Hematopoietic multipotent progenitor cell treated with erythropoietin and hydrocortisone succinate and interleukin-3 and kit ligand, for 8 days (in vitro differentiated cells): ENCODE results near the gene TOP1.
A peak's percentile ranks its signal among the peaks of the same experiment; 100 is the strongest.

Experiments used
- DNase-seq: peaks from one replicate; pipeline ENCODE4 v3.0.0-alpha.2; 2015

TOP1 gene

GRCh38 chr20:41058674-41059635, 30.3 kb downstream of the TOP1 start:
- no peak for DNase-seq

DNA sequence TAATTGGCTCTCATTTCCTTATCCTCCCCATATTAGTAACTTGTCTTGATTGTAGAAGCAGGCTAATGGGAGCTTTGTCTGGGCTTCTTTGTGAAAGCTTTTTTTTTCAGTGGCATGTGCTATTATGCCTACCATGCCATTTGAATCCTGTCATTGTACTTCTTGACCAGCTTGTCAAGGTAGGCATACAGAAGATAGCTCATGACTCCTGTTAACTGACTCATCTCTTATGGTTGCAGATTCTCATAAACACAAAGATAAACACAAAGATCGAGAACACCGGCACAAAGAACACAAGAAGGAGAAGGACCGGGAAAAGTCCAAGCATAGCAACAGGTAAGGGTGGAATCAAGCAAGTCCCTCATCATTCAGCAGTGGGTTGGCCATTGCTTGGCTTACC, 32.5 kb downstream of the TOP1 start:
- DNase-seq: no peak

DNA sequence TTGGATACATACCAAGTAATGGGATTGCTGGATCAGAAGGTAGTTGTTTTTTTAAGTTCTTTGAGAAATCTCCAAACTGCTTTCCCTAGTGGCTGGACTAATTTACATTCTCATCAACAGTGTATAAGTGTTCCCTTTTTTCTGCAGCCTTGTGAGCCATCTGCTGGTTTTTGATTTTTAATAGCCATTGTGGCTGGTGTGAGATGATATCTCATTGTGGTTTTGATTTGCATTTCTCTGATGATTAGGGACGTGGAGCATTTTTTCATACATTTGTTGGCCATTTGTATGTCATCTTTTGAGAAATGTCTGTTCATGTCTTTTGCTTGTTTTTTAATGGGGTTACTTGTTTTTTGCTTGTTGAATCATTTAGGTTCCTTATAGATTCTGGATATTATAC, 34.8 kb downstream of the TOP1 start:
- peak; percentile 54 for DNase-seq

DNA sequence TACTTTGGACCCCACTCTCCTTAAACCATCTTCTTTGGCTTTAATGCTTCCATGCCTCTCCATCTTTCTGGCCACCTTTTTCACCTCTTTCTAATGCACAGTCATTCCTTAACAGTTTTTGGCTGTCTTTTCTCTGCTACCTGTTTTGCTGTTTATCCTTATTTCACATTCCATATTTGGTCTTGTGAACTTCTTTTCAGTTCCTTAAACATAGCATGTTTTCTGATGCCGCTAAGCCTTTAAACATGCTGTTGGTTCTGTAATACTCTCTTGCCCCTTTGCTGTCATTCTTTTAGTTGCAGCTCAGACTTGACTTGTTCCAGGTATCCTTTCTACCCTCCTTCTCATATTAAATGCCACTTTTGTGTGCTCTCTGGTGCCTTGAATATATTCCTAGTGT, 35.8 kb downstream of the TOP1 start:
- no peak for DNase-seq

GRCh38 chr20:41065716-41066115, 37.1 kb downstream of the TOP1 start:
- no peak for DNase-seq

DNA sequence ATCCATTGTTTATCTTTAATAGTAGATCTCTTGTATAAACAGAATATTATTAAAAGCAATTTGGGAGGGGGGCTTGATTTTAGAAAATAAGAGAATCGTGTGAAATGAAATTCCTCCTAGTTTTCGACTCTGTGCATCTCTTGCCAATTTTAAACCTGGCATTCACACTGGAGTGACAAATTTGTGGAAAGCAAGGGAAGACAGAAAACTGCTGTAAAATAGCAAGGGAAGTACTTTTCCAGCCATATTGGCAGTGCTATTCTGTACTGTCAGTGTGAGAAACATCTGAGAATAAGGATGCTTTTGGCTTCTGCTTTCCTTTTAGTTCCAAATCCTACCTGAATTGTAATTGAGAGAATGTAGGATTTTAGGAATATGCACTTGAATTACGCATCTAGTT, 40.2 kb downstream of the TOP1 start:
- no peak for DNase-seq

DNA sequence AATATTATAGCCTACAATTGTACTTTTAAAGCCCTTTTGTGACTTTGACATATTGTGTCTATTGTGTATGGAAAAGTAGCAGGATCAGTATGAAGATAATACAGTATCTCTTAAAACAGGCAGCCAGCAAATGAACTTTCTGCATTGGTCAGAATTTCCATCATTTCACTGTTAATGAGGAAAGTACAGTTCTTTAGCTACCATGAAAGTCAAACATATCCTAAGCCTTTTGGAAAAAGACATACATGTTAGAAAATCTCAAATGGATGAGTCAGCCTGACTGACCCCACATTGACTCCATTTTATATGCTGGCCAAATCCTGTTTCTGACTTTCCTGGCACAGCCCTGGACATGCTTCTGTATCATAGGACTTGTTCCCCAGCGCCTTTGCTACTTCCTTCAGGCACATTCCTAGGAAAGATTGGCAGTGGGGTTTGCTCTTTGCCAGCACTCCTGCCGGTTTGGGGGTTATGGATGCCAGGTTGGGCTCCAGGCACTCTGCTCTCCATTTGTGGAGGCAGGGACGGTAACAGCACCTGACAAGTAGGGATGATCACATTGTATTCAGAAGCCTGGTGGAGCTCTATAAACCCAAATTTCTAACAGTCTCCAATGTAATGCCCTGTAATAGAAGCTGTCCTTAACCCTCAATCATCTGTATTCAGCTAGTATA, 43.7 kb downstream of the TOP1 start:
- peak; percentile 42 for DNase-seq

- peak; percentile 79 for DNase-seq
These were observed 44.3 kb downstream of the TOP1 start for GRCh38 chr20:41072915-41073314.

DNA sequence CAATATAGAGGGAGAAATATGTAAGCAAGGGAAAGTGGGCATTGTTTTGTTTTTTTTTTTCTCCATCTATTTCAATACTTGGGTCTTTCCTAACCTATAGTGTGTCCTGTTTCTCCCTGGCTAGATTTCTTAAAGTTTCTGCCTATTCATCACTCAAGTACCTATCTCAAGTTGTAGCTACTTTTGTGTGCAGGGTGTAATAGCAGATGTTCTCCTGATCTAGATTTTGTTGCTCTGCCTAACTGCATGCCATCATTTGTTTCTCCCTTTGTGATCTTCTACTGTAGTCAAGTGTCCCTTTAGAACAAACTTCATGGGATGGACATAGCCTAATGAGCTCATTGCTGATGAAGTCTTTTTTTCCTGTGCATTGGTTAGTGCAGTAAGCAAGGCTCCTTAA, 45.8 kb downstream of the TOP1 start:
- DNase-seq: peak; percentile 46

DNA sequence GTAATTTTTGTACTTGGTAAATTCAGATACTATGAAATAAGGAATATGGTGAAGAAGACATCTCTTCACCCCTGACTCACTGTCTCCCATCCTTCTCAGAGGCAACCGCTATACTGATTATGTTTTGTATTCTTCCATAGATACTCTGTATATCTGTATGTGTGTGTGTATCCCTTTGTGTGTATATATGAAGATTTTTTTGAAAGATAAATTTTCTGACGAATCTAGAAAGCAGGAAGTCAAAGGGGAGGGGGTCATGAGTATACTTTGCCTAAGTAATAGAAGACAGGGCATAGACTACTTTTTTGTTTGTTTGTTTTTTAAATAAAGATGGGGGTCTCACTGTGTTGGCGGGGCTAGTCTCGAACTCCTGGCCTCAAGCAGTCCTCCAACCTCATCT, 48.2 kb downstream of the TOP1 start:
- DNase-seq: no peak

DNA sequence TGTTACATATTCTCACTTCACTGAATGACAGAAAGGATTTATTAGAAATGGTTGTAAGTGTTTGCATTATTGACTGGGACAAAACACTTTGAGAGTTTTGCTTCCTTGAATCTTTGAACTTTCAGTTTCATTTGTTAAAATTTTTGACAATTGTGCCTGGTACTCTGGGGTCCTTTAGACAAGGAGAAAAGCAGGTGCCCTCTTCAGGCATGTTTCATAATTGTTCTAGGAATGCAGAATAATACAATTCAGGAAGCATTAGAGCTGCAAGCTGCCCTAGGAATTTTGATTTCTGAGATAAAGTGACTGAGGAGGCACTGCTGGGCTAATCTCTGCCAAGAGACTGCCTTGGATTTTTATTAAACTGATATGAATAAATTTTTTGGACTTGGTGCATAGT, 49.7 kb downstream of the TOP1 start:
- peak; percentile 47 for DNase-seq

- no peak for DNase-seq
These were observed 50.4 kb downstream of the TOP1 start for GRCh38 chr20:41079066-41079465.

- no peak for DNase-seq
These were observed 52.2 kb downstream of the TOP1 start for GRCh38 chr20:41080866-41081265.

- no peak for DNase-seq
These were observed 52.7 kb downstream of the TOP1 start for GRCh38 chr20:41081276-41081814.

DNA sequence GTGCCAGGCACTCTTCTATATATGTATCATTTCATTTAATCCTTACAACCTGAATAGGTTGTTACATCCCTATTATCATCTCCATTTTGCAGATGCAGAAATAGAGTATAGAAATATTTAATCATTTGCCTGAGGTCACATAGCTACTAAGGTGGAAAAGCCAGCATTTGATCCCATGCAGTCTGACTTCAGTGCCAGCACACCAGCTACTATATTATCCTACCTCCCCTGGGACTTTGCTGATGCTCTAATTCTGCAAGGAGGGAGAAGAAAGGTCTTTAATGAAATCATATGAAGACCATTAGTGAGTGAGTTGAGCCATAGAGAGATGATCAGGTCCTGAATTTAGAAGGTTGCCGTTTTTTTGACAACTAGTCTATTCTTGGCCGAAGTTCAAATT, 53.7 kb downstream of the TOP1 start:
- DNase-seq: no peak

DNA sequence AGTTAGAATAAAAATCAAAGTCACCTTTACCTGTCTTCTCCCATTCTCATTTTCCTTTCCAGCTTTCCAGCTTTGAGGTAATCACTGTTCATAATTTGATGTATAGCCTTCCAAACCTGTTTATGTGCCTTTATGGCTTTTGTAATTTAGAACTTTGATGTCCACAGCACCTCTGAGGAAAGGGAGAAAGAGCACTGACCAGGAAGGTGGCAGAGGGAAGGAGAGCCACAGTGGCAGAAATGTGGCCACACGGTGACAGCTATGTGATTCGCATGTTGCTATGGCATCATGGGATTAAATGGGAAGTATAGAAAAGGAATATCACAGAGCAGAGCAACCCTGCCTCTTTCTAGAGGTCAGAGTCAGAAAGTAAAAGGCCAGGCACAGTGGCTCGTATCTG, 57.0 kb downstream of the TOP1 start:
- DNase-seq: no peak

DNA sequence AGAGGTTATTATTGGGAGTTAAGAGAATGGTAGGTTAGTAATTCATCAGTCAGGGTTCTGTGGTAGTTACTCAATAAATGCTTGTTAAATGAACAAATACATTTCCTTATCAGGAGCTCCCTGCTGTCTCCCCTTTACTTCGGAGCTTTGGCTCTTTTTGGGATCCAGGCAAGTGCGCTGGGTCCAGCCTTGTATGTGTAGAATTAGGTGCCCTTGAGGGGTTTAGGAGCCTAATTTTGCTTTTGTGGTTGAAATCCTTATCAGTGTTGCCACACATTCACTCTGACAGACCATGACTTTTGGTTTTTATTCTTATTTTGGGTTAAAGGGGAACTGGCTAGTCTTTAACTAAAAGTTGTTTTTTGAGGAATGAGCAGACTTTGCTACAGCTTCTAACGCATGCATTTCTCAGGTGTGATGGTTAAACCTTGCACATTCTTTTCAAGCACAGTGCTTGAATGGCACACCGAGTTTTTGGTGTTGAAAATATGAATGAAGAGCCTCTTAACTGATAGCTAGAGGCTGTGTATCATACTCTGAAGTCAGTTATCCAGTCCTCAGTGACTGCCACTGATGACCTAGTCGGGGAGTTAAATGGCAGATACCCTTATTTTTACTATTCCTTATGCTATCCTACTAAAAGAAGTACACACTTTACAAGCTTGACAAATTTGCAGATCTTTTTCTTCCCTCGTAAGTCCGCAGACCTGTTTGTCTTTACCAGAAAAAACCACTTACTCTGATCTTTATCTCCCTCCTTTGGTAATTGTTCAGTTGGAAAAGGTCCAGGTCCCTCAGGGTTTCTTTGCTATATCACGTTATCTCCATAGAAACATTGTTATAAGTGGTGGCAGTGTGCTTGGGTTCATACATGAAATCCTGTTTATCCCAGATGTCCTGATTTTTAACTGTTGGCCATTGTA, 58.0 kb downstream of the TOP1 start:
- peak; percentile 91 for DNase-seq

DNA sequence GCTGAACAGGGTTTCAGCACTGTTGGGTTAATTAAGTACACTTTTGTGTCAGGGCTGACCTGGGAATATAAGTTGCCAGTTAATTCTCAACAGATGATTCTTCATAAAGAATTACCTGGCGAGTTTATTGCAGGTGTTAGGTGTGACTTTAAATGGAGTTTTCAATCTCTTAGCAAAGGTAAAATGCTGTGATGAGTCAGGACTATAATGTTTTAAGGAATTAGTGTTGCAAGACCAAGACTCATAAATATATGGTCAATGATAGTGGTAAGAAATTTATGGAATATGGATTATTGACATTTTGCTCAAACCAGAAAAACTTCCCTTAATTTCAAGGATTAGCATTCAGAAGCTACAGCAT, 58.7 kb downstream of the TOP1 start:
- no peak for DNase-seq

- no peak for DNase-seq
These were observed 59.2 kb downstream of the TOP1 start for GRCh38 chr20:41087777-41088176.

- DNase-seq: no peak
These were observed 60.9 kb downstream of the TOP1 start for GRCh38 chr20:41089555-41089954.

DNA sequence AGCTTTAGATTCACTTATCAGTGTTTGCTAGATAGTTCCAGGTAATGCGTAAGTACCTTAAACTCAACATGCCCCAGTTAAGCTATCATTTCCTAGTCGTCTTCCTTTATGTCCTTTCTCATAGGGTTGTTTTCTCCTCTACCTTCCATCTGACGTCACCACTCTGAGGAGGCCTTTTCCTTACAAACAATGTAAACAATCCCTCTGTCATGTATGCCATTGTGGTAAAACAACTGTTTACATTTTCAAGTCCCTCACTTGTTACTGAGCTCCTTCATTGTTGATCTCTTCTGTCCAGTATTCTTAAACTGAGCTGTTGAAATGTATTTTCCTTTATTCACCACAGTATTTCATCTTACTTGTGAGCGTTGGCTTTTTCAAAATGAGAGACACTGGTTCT, 63.3 kb downstream of the TOP1 start:
- no peak for DNase-seq

DNA sequence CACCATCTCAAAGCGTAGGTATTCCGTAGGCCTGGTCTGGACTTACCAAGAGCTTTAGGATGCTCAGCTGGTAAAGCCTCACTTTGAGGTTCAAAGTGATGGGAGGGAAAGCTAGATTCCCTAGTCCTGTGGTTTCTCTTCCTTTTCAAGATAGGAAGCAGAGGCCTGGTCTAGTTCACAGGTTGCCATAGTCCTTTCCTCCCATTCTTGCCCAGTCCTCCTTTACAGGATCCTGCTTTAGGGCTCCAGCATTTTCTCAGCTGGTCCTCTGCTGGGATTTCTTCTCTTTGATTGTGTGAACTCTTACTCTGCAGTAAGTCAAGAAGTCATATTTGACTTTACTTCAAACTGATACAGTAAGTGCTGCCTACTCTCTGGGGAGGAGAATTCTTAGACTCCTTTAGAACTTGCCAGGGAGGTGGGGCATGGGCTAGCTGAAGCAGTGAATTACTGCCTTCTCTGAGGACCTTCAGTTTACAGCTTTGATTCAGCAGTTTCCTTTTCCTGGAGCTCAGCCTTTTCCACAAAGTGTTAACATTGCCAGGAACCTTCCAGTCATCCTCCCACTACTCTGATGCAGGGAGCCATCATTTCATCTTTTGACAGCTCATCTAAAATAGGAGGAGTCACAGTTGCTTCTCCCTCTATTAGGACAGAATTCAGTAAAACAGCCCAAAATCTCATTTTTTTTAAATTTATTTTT, 65.9 kb downstream of the TOP1 start:
- no peak for DNase-seq
